ENCODE results near the gene FKBP4. TPM values are rescaled to one million over a fixed set of nuclear protein-coding genes. Genes with fewer than 3 reads are reported as not detected.
A peak's percentile ranks its signal among the peaks of the same experiment; 100 is the strongest.

FKBP4 gene
- total and polyA plus RNA-seq, 2 of the 13 experiments (the other 11 are each of a cell fraction or from before 2014, with no cell fraction given), result 25.7 to 66.1 TPM

DNA sequence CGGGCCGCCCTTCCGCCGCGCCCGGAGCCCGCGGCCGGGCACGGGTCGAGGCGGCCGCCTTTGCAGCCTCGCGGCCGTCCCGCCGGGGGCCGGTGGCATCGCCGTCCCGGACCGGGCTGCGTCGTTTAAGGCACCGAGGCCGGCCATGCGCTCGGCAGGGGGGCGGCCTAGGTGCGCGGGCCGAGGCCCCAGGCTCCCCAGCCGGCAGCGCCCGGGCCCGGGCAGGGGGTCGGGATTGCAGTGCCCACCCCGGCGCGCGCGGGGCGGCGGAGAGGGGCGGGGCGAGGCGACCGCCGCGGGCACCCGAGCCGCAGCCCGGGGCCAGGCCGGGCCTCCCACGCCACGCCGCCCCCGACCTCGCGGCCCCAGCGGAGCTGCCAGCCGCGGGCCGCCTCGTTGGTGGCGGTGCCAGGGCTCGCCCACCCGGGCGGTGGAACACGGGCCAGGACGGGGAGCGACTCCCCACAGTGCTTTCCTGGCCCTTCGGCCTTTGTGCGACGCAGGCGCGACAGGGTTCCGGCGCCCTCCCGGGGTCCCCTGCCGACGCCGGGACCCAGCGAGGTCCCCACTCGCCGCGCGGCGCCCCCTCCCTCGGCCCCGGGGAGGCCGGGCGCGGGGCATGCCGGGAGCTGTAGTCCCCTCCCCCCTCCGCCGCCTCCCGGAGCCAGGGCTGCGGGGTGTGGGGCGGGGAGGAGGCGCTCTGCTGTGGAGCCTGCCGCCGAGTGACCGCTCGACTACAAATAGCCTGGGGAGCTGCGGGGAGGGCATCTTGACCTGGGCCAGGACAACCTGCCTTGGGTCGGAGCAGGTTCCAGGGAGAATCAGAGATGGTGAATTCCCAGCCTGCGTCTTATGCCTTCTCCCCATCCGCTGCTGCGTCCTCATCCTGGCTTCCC, 769 bp downstream of the FKBP4 start (continued):
- no peak for TF ChIP-seq ZNF235 (CRISPR knock-in tag; IDR thresholded peaks at IDR 0.05; ENCODE audit: borderline replicate concordance)
- TF ChIP-seq IKZF1 (IDR thresholded peaks at IDR 0.05), result no peak
- TF ChIP-seq PLSCR1 (CRISPR knock-in tag; IDR thresholded peaks at IDR 0.05; ENCODE audit: borderline replicate concordance), result no peak
- no peak for TF ChIP-seq SMAD3 (CRISPR knock-in tag; IDR thresholded peaks at IDR 0.05)
- TF ChIP-seq RXRB (CRISPR knock-in tag; IDR thresholded peaks at IDR 0.05; ENCODE audit: borderline replicate concordance), result no peak
- TF ChIP-seq, protein P1, sequence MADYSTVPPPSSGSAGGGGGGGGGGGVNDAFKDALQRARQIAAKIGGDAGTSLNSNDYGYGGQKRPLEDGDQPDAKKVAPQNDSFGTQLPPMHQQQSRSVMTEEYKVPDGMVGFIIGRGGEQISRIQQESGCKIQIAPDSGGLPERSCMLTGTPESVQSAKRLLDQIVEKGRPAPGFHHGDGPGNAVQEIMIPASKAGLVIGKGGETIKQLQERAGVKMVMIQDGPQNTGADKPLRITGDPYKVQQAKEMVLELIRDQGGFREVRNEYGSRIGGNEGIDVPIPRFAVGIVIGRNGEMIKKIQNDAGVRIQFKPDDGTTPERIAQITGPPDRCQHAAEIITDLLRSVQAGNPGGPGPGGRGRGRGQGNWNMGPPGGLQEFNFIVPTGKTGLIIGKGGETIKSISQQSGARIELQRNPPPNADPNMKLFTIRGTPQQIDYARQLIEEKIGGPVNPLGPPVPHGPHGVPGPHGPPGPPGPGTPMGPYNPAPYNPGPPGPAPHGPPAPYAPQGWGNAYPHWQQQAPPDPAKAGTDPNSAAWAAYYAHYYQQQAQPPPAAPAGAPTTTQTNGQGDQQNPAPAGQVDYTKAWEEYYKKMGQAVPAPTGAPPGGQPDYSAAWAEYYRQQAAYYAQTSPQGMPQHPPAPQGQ (CRISPR knock-in tag; IDR thresholded peaks at IDR 0.05; ENCODE audit: borderline replicate concordance), result no peak
- TF ChIP-seq ZNF614 (CRISPR knock-in tag; IDR thresholded peaks at IDR 0.05; ENCODE audit: borderline replicate concordance), result no peak
- TF ChIP-seq FOXJ3 (CRISPR knock-in tag; IDR thresholded peaks at IDR 0.05; ENCODE audit: borderline replicate concordance), result no peak
- TF ChIP-seq CSRNP1 (CRISPR knock-in tag; IDR thresholded peaks at IDR 0.05), result 0 out of 2 replicates have a peak, but pooled peaks have one; percentile 51
- TF ChIP-seq CBX1 (IDR thresholded peaks at IDR 0.05; ENCODE audit: low read depth), result no peak
- no peak for TF ChIP-seq ZNF570 (CRISPR knock-in tag; IDR thresholded peaks at IDR 0.05; ENCODE audit: borderline replicate concordance)
- TF ChIP-seq PITX1 (CRISPR knock-in tag; IDR thresholded peaks at IDR 0.05), result no peak
- no peak for TF ChIP-seq ZSCAN9 (CRISPR knock-in tag; IDR thresholded peaks at IDR 0.05; ENCODE audit: borderline replicate concordance)
- no peak for TF ChIP-seq RFX3 (CRISPR knock-in tag; IDR thresholded peaks at IDR 0.05)
- no peak for TF ChIP-seq PAF1 (CRISPR knock-in tag; IDR thresholded peaks at IDR 0.05)
- no peak for TF ChIP-seq GTF3A (CRISPR knock-in tag; conservative IDR thresholded peaks at IDR 0.05)
- no peak for TF ChIP-seq ATF5 (CRISPR knock-in tag; IDR thresholded peaks at IDR 0.05; ENCODE audit: low read depth)
- TF ChIP-seq, protein P2, sequence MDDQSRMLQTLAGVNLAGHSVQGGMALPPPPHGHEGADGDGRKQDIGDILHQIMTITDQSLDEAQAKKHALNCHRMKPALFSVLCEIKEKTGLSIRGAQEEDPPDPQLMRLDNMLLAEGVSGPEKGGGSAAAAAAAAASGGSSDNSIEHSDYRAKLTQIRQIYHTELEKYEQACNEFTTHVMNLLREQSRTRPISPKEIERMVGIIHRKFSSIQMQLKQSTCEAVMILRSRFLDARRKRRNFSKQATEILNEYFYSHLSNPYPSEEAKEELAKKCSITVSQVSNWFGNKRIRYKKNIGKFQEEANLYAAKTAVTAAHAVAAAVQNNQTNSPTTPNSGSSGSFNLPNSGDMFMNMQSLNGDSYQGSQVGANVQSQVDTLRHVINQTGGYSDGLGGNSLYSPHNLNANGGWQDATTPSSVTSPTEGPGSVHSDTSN (CRISPR knock-in tag; IDR thresholded peaks at IDR 0.05; ENCODE audit: borderline replicate concordance), result no peak
- TF ChIP-seq ZNF552 (CRISPR knock-in tag; IDR thresholded peaks at IDR 0.05; ENCODE audit: borderline replicate concordance), result no peak
- TF ChIP-seq ZNF703 (CRISPR knock-in tag; IDR thresholded peaks at IDR 0.05; ENCODE audit: borderline replicate concordance), result no peak
- TF ChIP-seq ATF4 (CRISPR knock-in tag; IDR thresholded peaks at IDR 0.05), result no peak

Data from HepG2 (cell line).